NB4 (cell line): ENCODE results near the gene TNFRSF8.

Experiments used
- CTCF ChIP-seq: IDR thresholded peaks from one replicate; pipeline ENCODE4 v1.5.1; 2012; ENCODE audit warnings: low read depth, low read length
- POLR2A ChIP-seq: IDR thresholded peaks from 2 replicates; pipeline ENCODE4 v1.6.1; 2011; ENCODE audit warnings: mild to moderate bottlenecking; ENCODE audit not compliant: insufficient read length; ENCODE audit errors: extremely low read depth

DNA sequence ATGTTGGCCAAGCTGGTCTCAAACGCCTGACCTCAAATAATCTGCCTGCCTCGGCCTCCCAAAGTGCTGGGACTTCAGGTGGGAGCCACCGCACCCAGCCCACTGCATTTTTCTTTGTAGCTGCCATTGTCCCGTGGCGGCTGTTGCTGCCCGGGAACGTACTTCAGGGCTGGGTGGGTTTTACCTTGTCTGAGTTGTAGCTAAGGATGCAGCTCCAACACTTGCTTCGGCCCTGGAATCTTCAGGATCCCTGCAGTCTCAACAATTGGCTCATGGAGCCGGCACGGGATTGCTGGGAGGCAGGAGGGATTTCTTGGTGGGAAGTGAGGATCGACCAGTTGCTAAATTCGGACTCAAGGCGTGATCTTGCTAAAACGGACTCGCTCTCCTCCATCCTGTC, 10.7 kb downstream of the TNFRSF8 start:
- TF ChIP-seq CTCF, result no peak
- TF ChIP-seq POLR2A, result no peak
